Rectal smooth muscle tissue (tissue), 1 donor: ENCODE data around the gene GRAMD1A.

Experiments
- H3K27ac ChIP-seq: one replicate; pipeline ENCODE4 v1.7.0; 2013; ENCODE audit warnings: low read depth, low read length, inconsistent platforms
- H3K27me3 ChIP-seq: one replicate; pipeline ENCODE4 v1.7.0; 2013; ENCODE audit warnings: low read length; ENCODE audit not compliant: control insufficient read depth, insufficient read depth
- H3K36me3 ChIP-seq: one replicate; pipeline ENCODE4 v1.7.0; 2013; ENCODE audit warnings: low read length; ENCODE audit not compliant: control insufficient read depth, insufficient read depth
- H3K4me1 ChIP-seq: one replicate; pipeline ENCODE4 v1.7.0; 2013; ENCODE audit warnings: low read length; ENCODE audit not compliant: control insufficient read depth, insufficient read depth
- H3K4me3 ChIP-seq: one replicate; pipeline ENCODE4 v1.7.0; 2013; ENCODE audit warnings: low read length
- H3K9ac ChIP-seq: one replicate; pipeline ENCODE4 v1.7.0; 2013; ENCODE audit warnings: low read length

GRAMD1A gene

GRCh38 chr19:35030257-35031071 lies 30.3 kb downstream of the GRAMD1A start, which contains the start of gene SCN1B:
TSS of gene SCN1B (plus strand) at chr19:35030470. CDS start at chr19:35030821, 351 bp downstream.
- Histone ChIP-seq H3K4me3 (peak within 1 kb of the TSS; percentile 55), H3K4me1 (peaks cover 4% of the 10 kb centered on the region), H3K27ac (no peak within 1 kb of the TSS), H3K9ac (no peak within 1 kb of the TSS), H3K36me3 (peaks cover 7% of the 10 kb centered on the region), H3K27me3 (no peaks in the 10 kb centered on the region)

- Histone ChIP-seq H3K9ac (no peak overlapping the region), H3K27ac (no peak overlapping the region), H3K4me1 (peaks cover 4% of the 10 kb centered on the region), H3K36me3 (peaks cover 4% of the 10 kb centered on the region), H3K4me3 (peak overlapping the region; percentile 55), H3K27me3 (no peaks in the 10 kb centered on the region)
Measured at GRCh38 chr19:35031072-35031881, 31.2 kb downstream of the GRAMD1A start.

- no peak overlapping the region for H3K9ac ChIP-seq
- no peak overlapping the region for H3K4me3 ChIP-seq
- no peaks in the 10 kb centered on the region for H3K27me3 ChIP-seq
- peaks cover 3% of the 10 kb centered on the region for H3K36me3 ChIP-seq
- no peak overlapping the region for H3K27ac ChIP-seq
- H3K4me1 ChIP-seq = peaks cover 4% of the 10 kb centered on the region
Measured at GRCh38 chr19:35032356-35032865, 32.3 kb downstream of the GRAMD1A start.

GRCh38 chr19:35033067-35034004 lies 33.2 kb downstream of the GRAMD1A start:
- Histone ChIP-seq H3K36me3 (no peaks in the 10 kb centered on the region), H3K27ac (no peak overlapping the region), H3K4me1 (peaks cover 4% of the 10 kb centered on the region), H3K4me3 (no peak overlapping the region), H3K9ac (no peak overlapping the region), H3K27me3 (no peaks in the 10 kb centered on the region)

- H3K36me3 ChIP-seq = no peaks in the 10 kb centered on the region
- H3K4me3 ChIP-seq = no peak overlapping the region
- H3K27me3 ChIP-seq = no peaks in the 10 kb centered on the region
- H3K27ac ChIP-seq = no peak overlapping the region
- H3K4me1 ChIP-seq = peaks cover 4% of the 10 kb centered on the region
- no peak overlapping the region for H3K9ac ChIP-seq
Measured at GRCh38 chr19:35034005-35034502, 33.9 kb downstream of the GRAMD1A start.

- Histone ChIP-seq H3K27me3 (no peaks in the 10 kb centered on the region), H3K9ac (no peak overlapping the region), H3K27ac (no peak overlapping the region), H3K4me1 (peaks cover 3% of the 10 kb centered on the region), H3K4me3 (no peak overlapping the region), H3K36me3 (no peaks in the 10 kb centered on the region)
Measured at GRCh38 chr19:35034588-35035382, 34.7 kb downstream of the GRAMD1A start.

- H3K27me3 ChIP-seq = peaks cover 4% of the 10 kb centered on the region
- no peak overlapping the region for H3K9ac ChIP-seq
Measured at GRCh38 chr19:35037716-35038622, 37.8 kb downstream of the GRAMD1A start.

GRCh38 chr19:35038623-35039512 lies 38.7 kb downstream of the GRAMD1A start:
- H3K27me3 ChIP-seq = peaks cover 4% of the 10 kb centered on the region
- no peak overlapping the region for H3K27ac ChIP-seq
- no peak overlapping the region for H3K4me3 ChIP-seq
- H3K9ac ChIP-seq = no peak overlapping the region
- H3K36me3 ChIP-seq = no peaks in the 10 kb centered on the region
- H3K4me1 ChIP-seq = peaks cover 3% of the 10 kb centered on the region

More at GRCh38 chr19:35037716-35038622, 37.8 kb downstream of the GRAMD1A start:
- H3K4me3 ChIP-seq = no peak overlapping the region
- no peaks in the 10 kb centered on the region for H3K36me3 ChIP-seq
- H3K4me1 ChIP-seq = peaks cover 3% of the 10 kb centered on the region
- H3K27ac ChIP-seq = no peak overlapping the region

GRCh38 chr19:35039881-35040825 lies 40.0 kb downstream of the GRAMD1A start:
- peak overlapping the region; percentile 14 for H3K4me3 ChIP-seq
- H3K9ac ChIP-seq = no peak overlapping the region
- H3K27me3 ChIP-seq = peaks cover 8% of the 10 kb centered on the region
- no peak overlapping the region for H3K27ac ChIP-seq
- H3K36me3 ChIP-seq = no peaks in the 10 kb centered on the region
- peaks cover 3% of the 10 kb centered on the region for H3K4me1 ChIP-seq
